ENCODE measurements around the gene GLMP. TPM values are rescaled to one million over a fixed set of nuclear protein-coding genes. Genes with fewer than 3 reads are reported as not detected.

GLMP gene
- total and polyA plus RNA-seq, 2 donors (not counting 1 experiment from before 2014, with no cell fraction given) = 10.2 to 21.2 TPM

GRCh38 chr1:156246781-156247459 is 48.6 kb downstream of the GLMP start:
- Histone ChIP-seq H3K36me3 (replicated peaks in 1 of 2; ENCODE audit: control extremely low read depth in 1 of 2, control insufficient read depth in 1 of 2, extremely low read depth in 1 of 2, insufficient read depth in 2 of 2, low read length in 1 of 2) (peaks cover 0 to 19% of the 10 kb centered on the region in 2 experiments), H3K4me3 (ENCODE audit: control extremely low read depth in 1 of 5, extremely low read depth in 1 of 5, insufficient read depth in 1 of 5, low read depth in 2 of 5, low read length in 4 of 5) (no peak overlapping the region), H3K4me2 (replicated peaks; ENCODE audit: low read depth, low read length, poor library complexity, severe bottlenecking) (no peak overlapping the region), H3K4me1 (ENCODE audit: control insufficient read depth in 2 of 2, insufficient read depth in 2 of 2, low read length in 2 of 2) (peaks cover 14 to 15% of the 10 kb centered on the region in 2 donors), H3K27me3 (replicated peaks in 1 of 4; ENCODE audit: control extremely low read depth in 1 of 4, control insufficient read depth in 3 of 4, insufficient read depth in 4 of 4, low read length in 3 of 4) (peaks cover 0 to 12% (median 0%) of the 10 kb centered on the region in 4 experiments), H3K27ac (ENCODE audit: low read length in 2 of 2) (no peak overlapping the region), H3K9me3 (ENCODE audit: control extremely low read depth in 1 of 3, control insufficient read depth in 2 of 3, insufficient read depth in 1 of 3, low read length in 2 of 3) (peaks cover 0 to 3% (median 0%) of the 10 kb centered on the region in 3 donors), H4K20me1 (ENCODE audit: control insufficient read depth, insufficient read depth, low read length, poor library complexity, severe bottlenecking) (no peaks in the 10 kb centered on the region), H3K79me2 (ENCODE audit: control insufficient read depth, insufficient read depth, low read length) (no peaks in the 10 kb centered on the region), H2AFZ (ENCODE audit: insufficient read depth, low read depth, low read length, poor library complexity, severe bottlenecking) (no peak overlapping the region), H3K9ac (ENCODE audit: low read length) (no peak overlapping the region)
- intact Hi-C loops (cut with micrococcal nuclease) = no loop called here
- ATAC-seq (ENCODE audit: low read depth) (no peak), DNase-seq (no peak)
- TF ChIP-seq, protein P1, sequence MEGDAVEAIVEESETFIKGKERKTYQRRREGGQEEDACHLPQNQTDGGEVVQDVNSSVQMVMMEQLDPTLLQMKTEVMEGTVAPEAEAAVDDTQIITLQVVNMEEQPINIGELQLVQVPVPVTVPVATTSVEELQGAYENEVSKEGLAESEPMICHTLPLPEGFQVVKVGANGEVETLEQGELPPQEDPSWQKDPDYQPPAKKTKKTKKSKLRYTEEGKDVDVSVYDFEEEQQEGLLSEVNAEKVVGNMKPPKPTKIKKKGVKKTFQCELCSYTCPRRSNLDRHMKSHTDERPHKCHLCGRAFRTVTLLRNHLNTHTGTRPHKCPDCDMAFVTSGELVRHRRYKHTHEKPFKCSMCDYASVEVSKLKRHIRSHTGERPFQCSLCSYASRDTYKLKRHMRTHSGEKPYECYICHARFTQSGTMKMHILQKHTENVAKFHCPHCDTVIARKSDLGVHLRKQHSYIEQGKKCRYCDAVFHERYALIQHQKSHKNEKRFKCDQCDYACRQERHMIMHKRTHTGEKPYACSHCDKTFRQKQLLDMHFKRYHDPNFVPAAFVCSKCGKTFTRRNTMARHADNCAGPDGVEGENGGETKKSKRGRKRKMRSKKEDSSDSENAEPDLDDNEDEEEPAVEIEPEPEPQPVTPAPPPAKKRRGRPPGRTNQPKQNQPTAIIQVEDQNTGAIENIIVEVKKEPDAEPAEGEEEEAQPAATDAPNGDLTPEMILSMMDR (IDR thresholded peaks at IDR 0.05) = no peak
- no peak for TF ChIP-seq EZH2 (IDR thresholded peaks at IDR 0.05; ENCODE audit: borderline replicate concordance, insufficient read depth, low read depth, low read length, poor library complexity, severe bottlenecking)
- H3K4me1 Mint-ChIP-seq = peaks cover 18% of the 10 kb centered on the region
- H3K27me3 Mint-ChIP-seq = peaks cover 7% of the 10 kb centered on the region
- no peak overlapping the region for H3K27ac Mint-ChIP-seq
- WGBS (ENCODE audit: insufficient coverage) = 90% methylated on average over 15 of the region's 16 CpGs
- POLR2A ChIA-PET = no interaction called here
- H3K4me3 Mint-ChIP-seq = no peak overlapping the region
- CTCF ChIA-PET = interaction anchor here (1.4 to 2.1 kb wide), 3 partner anchors 21 to 101 kb away, joined by 3 to 10 read pairs (median 5); no protein-coding TSS in a partner anchor
- no peaks in the 10 kb centered on the region for H3K9me3 Mint-ChIP-seq (ENCODE audit: insufficient read depth)

- Histone ChIP-seq H3K4me3 (ENCODE audit: control extremely low read depth in 1 of 5, extremely low read depth in 1 of 5, insufficient read depth in 1 of 5, low read depth in 2 of 5, low read length in 4 of 5) (peak overlapping the region in 3 of 5 experiments; percentile 44 to 60 (median 50)), H3K9ac (ENCODE audit: low read length) (peak overlapping the region; percentile 69), H3K79me2 (ENCODE audit: control insufficient read depth, insufficient read depth, low read length) (no peaks in the 10 kb centered on the region), H3K4me1 (ENCODE audit: control insufficient read depth in 2 of 2, insufficient read depth in 2 of 2, low read length in 2 of 2) (peaks cover 14 to 15% of the 10 kb centered on the region in 2 donors), H3K36me3 (replicated peaks in 1 of 2; ENCODE audit: control extremely low read depth in 1 of 2, control insufficient read depth in 1 of 2, extremely low read depth in 1 of 2, insufficient read depth in 2 of 2, low read length in 1 of 2) (peaks cover 0 to 13% of the 10 kb centered on the region in 2 experiments), H3K4me2 (replicated peaks; ENCODE audit: low read depth, low read length, poor library complexity, severe bottlenecking) (peak overlapping the region; percentile 93), H2AFZ (ENCODE audit: insufficient read depth, low read depth, low read length, poor library complexity, severe bottlenecking) (peak overlapping the region; percentile 75), H3K27ac (ENCODE audit: low read length in 2 of 2) (no peak overlapping the region), H3K9me3 (ENCODE audit: control extremely low read depth in 1 of 3, control insufficient read depth in 2 of 3, insufficient read depth in 1 of 3, low read length in 2 of 3) (peaks cover 0 to 3% (median 0%) of the 10 kb centered on the region in 3 donors), H3K27me3 (replicated peaks in 1 of 4; ENCODE audit: control extremely low read depth in 1 of 4, control insufficient read depth in 3 of 4, insufficient read depth in 4 of 4, low read length in 3 of 4) (peaks cover 0 to 12% (median 0%) of the 10 kb centered on the region in 4 experiments), H4K20me1 (ENCODE audit: control insufficient read depth, insufficient read depth, low read length, poor library complexity, severe bottlenecking) (no peaks in the 10 kb centered on the region)
- POLR2A ChIA-PET = no interaction called here
- no peak for ATAC-seq (ENCODE audit: low read depth)
- Mint-ChIP-seq H3K4me3 (peak overlapping the region; percentile 66), H3K9me3 (ENCODE audit: insufficient read depth) (no peaks in the 10 kb centered on the region), H3K4me1 (peaks cover 18% of the 10 kb centered on the region), H3K27ac (no peak overlapping the region), H3K27me3 (peaks cover 7% of the 10 kb centered on the region)
- TF ChIP-seq EZH2 (IDR thresholded peaks at IDR 0.05; ENCODE audit: borderline replicate concordance, insufficient read depth, low read depth, low read length, poor library complexity, severe bottlenecking) = no peak
- TF ChIP-seq, protein P1 (IDR thresholded peaks at IDR 0.05) = no peak
- intact Hi-C loops (cut with micrococcal nuclease) = no loop called here
- WGBS (ENCODE audit: insufficient coverage) = 33% methylated on average over 6 of the region's 10 CpGs
- CTCF ChIA-PET = interaction anchor here (1.5 to 2.1 kb wide), 2 partner anchors 21 to 73 kb away, joined by 5 to 10 read pairs; no protein-coding TSS in a partner anchor
- DNase-seq = peak; percentile 33
Observed at GRCh38 chr1:156246241-156246780, 49.2 kb downstream of the GLMP start.
